Measurements from ENCODE around the gene IGF1R. TPM values are rescaled to one million over a fixed set of nuclear protein-coding genes. Genes with fewer than 3 reads are reported as not detected.

IGF1R gene
- total RNA-seq, 1 experiment from 2014 or later, result 125 TPM

GRCh38 chr15:98647774-98648653 lies at the start of gene IGF1R (continued):
- TF ChIP-seq SP1 (CRISPR knock-in tag; conservative IDR thresholded peaks at IDR 0.05) (peak; percentile 48), ATF1 (CRISPR knock-in tag; IDR thresholded peaks at IDR 0.05) (no peak), SMAD4 (CRISPR knock-in tag; IDR thresholded peaks at IDR 0.05) (no peak), GABPB1 (CRISPR knock-in tag; IDR thresholded peaks at IDR 0.05) (no peak), ATF6 (CRISPR knock-in tag; IDR thresholded peaks at IDR 0.05) (no peak), JAZF1 (CRISPR knock-in tag; IDR thresholded peaks at IDR 0.05) (no peak), ZNF671 (CRISPR knock-in tag; IDR thresholded peaks at IDR 0.05) (no peak), USF1 (CRISPR knock-in tag; IDR thresholded peaks at IDR 0.05) (no peak), SMAD3 (CRISPR knock-in tag; IDR thresholded peaks at IDR 0.05; ENCODE audit: borderline replicate concordance) (no peak), KAT7 (CRISPR knock-in tag; IDR thresholded peaks at IDR 0.05; ENCODE audit: borderline replicate concordance) (no peak), ZBTB21 (CRISPR knock-in tag; IDR thresholded peaks at IDR 0.05; ENCODE audit: borderline replicate concordance) (no peak), PRDM15 (CRISPR knock-in tag; IDR thresholded peaks at IDR 0.05) (peak; percentile 97), GTF2I (CRISPR knock-in tag; conservative IDR thresholded peaks at IDR 0.05) (no peak), NR3C1 (CRISPR knock-in tag; conservative IDR thresholded peaks at IDR 0.05; ENCODE audit: low read depth) (no peak), E2F1 (CRISPR knock-in tag; IDR thresholded peaks at IDR 0.05) (no peak), PRRX2 (CRISPR knock-in tag; IDR thresholded peaks at IDR 0.05) (no peak; the same call in 1 of the 2 replicates)
- TF ChIP-seq, protein P1, sequence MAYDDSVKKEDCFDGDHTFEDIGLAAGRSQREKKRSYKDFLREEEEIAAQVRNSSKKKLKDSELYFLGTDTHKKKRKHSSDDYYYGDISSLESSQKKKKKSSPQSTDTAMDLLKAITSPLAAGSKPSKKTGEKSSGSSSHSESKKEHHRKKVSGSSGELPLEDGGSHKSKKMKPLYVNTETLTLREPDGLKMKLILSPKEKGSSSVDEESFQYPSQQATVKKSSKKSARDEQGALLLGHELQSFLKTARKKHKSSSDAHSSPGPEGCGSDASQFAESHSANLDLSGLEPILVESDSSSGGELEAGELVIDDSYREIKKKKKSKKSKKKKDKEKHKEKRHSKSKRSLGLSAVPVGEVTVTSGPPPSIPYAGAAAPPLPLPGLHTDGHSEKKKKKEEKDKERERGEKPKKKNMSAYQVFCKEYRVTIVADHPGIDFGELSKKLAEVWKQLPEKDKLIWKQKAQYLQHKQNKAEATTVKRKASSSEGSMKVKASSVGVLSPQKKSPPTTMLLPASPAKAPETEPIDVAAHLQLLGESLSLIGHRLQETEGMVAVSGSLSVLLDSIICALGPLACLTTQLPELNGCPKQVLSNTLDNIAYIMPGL (CRISPR knock-in tag; IDR thresholded peaks at IDR 0.05), result no peak
- TF ChIP-seq, protein P2, sequence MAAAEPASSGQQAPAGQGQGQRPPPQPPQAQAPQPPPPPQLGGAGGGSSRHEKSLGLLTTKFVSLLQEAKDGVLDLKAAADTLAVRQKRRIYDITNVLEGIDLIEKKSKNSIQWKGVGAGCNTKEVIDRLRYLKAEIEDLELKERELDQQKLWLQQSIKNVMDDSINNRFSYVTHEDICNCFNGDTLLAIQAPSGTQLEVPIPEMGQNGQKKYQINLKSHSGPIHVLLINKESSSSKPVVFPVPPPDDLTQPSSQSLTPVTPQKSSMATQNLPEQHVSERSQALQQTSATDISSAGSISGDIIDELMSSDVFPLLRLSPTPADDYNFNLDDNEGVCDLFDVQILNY (CRISPR knock-in tag; IDR thresholded peaks at IDR 0.05), result peak; percentile 11; the same call in 1 of the 2 replicates
- TF ChIP-seq, protein P3, sequence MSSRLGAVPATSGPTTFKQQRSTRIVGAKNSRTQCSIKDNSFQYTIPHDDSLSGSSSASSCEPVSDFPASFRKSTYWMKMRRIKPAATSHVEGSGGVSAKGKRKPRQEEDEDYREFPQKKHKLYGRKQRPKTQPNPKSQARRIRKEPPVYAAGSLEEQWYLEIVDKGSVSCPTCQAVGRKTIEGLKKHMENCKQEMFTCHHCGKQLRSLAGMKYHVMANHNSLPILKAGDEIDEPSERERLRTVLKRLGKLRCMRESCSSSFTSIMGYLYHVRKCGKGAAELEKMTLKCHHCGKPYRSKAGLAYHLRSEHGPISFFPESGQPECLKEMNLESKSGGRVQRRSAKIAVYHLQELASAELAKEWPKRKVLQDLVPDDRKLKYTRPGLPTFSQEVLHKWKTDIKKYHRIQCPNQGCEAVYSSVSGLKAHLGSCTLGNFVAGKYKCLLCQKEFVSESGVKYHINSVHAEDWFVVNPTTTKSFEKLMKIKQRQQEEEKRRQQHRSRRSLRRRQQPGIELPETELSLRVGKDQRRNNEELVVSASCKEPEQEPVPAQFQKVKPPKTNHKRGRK (CRISPR knock-in tag; IDR thresholded peaks at IDR 0.05; ENCODE audit: borderline replicate concordance), result no peak
- TF ChIP-seq, protein P4, sequence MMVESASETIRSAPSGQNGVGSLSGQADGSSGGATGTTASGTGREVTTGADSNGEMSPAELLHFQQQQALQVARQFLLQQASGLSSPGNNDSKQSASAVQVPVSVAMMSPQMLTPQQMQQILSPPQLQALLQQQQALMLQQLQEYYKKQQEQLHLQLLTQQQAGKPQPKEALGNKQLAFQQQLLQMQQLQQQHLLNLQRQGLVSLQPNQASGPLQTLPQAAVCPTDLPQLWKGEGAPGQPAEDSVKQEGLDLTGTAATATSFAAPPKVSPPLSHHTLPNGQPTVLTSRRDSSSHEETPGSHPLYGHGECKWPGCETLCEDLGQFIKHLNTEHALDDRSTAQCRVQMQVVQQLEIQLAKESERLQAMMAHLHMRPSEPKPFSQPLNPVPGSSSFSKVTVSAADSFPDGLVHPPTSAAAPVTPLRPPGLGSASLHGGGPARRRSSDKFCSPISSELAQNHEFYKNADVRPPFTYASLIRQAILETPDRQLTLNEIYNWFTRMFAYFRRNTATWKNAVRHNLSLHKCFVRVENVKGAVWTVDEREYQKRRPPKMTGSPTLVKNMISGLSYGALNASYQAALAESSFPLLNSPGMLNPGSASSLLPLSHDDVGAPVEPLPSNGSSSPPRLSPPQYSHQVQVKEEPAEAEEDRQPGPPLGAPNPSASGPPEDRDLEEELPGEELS (CRISPR knock-in tag; IDR thresholded peaks at IDR 0.05), result no peak
- TF ChIP-seq, protein P5, sequence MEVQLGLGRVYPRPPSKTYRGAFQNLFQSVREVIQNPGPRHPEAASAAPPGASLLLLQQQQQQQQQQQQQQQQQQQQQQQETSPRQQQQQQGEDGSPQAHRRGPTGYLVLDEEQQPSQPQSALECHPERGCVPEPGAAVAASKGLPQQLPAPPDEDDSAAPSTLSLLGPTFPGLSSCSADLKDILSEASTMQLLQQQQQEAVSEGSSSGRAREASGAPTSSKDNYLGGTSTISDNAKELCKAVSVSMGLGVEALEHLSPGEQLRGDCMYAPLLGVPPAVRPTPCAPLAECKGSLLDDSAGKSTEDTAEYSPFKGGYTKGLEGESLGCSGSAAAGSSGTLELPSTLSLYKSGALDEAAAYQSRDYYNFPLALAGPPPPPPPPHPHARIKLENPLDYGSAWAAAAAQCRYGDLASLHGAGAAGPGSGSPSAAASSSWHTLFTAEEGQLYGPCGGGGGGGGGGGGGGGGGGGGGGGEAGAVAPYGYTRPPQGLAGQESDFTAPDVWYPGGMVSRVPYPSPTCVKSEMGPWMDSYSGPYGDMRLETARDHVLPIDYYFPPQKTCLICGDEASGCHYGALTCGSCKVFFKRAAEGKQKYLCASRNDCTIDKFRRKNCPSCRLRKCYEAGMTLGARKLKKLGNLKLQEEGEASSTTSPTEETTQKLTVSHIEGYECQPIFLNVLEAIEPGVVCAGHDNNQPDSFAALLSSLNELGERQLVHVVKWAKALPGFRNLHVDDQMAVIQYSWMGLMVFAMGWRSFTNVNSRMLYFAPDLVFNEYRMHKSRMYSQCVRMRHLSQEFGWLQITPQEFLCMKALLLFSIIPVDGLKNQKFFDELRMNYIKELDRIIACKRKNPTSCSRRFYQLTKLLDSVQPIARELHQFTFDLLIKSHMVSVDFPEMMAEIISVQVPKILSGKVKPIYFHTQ (CRISPR knock-in tag; IDR thresholded peaks at IDR 0.05), result no peak

Data from WTC11 (cell line).